HepG2 (cell line): ENCODE measurements around the gene ZFP69B. TPM values are rescaled to one million over a fixed set of nuclear protein-coding genes. Genes with fewer than 3 reads are reported as not detected.
A peak's percentile ranks its signal among the peaks of the same experiment; 100 is the strongest.

Experiments used
- HNF4A ChIP-seq: sonication (generic); formaldehyde crosslinking; IDR thresholded peaks from 2 replicates; pipeline ENCODE4 v1.4.0; 2020; ENCODE audit warnings: missing genetic modification reagents
- KDM4B ChIP-seq: sonication (generic); formaldehyde crosslinking; IDR thresholded peaks from 2 replicates; pipeline ENCODE4 v1.4.0; 2020; ENCODE audit warnings: missing genetic modification reagents
- LCORL ChIP-seq, 2 experiments: fragments of 450-650 bp in 1 of 2; sonication (generic) in 1 of 2; formaldehyde crosslinking in 1 of 2; IDR thresholded peaks; 2 replicates each; pipeline versions ENCODE4 v1.5.0 to v1.6.1; 2017 to 2020; ENCODE audit warnings: antibody characterized with exemption in 1 of 2, missing genetic modification reagents in 1 of 2
- MEIS2 ChIP-seq: sonication (generic); formaldehyde crosslinking; IDR thresholded peaks from 2 replicates; pipeline ENCODE4 v1.9.0; 2021; ENCODE audit warnings: mild to moderate bottlenecking, missing genetic modification reagents
- NFAT5 ChIP-seq: sonication (generic); formaldehyde crosslinking; IDR thresholded peaks from 2 replicates; pipeline ENCODE4 v1.4.0; 2020; ENCODE audit warnings: missing genetic modification reagents
- NR2F1 ChIP-seq, 2 experiments: fragments of 450-650 bp in 1 of 2; formaldehyde crosslinking in 1 of 2; IDR thresholded peaks; 2 replicates each; pipeline versions ENCODE4 v1.5.0 to v1.6.1; 2016 to 2020; ENCODE audit warnings: mild to moderate bottlenecking in 1 of 2, missing compliant biosample characterization in 1 of 2, missing genetic modification reagents in 1 of 2, moderate library complexity in 1 of 2
- PAXIP1 ChIP-seq: sonication (generic); formaldehyde crosslinking; conservative IDR thresholded peaks from 2 replicates; pipeline ENCODE4 v1.4.0; 2020; ENCODE audit warnings: mild to moderate bottlenecking, missing genetic modification reagents, moderate library complexity
- POGZ ChIP-seq: sonication (generic); formaldehyde crosslinking; IDR thresholded peaks from 2 replicates; pipeline ENCODE4 v1.4.0; 2020; ENCODE audit warnings: mild to moderate bottlenecking, missing genetic modification reagents
- TGIF2 ChIP-seq: IDR thresholded peaks from 2 replicates; pipeline ENCODE4 v1.6.1; 2016; ENCODE audit warnings: control low read depth, missing compliant biosample characterization
- TRIM24 ChIP-seq: sonication (generic); formaldehyde crosslinking; IDR thresholded peaks from 2 replicates; pipeline ENCODE4 v1.8.0; 2022; ENCODE audit warnings: mild to moderate bottlenecking, missing genetic modification reagents
- TSC22D2 ChIP-seq: sonication (generic); formaldehyde crosslinking; IDR thresholded peaks from 2 replicates; pipeline ENCODE4 v1.5.1; 2020; ENCODE audit warnings: missing genetic modification reagents, mild to moderate bottlenecking, borderline replicate concordance
- YEATS2 ChIP-seq: sonication (generic); formaldehyde crosslinking; IDR thresholded peaks from 2 replicates; pipeline ENCODE4 v1.4.0; 2020; ENCODE audit warnings: missing genetic modification reagents, borderline replicate concordance
- ZFX ChIP-seq: sonication (generic); formaldehyde crosslinking; IDR thresholded peaks from 2 replicates; pipeline ENCODE4 v1.4.0; 2020; ENCODE audit warnings: mild to moderate bottlenecking, low read depth, missing genetic modification reagents, moderate library complexity
- ZNF350 ChIP-seq: sonication (generic); formaldehyde crosslinking; IDR thresholded peaks from 2 replicates; pipeline ENCODE4 v1.4.0; 2020; ENCODE audit warnings: mild to moderate bottlenecking, low read depth, missing genetic modification reagents, borderline replicate concordance
- ZNF414 ChIP-seq: sonication (generic); formaldehyde crosslinking; IDR thresholded peaks from 2 replicates; pipeline ENCODE4 v1.5.0; 2020; ENCODE audit warnings: missing genetic modification reagents
- ZNF747 ChIP-seq: sonication (generic); formaldehyde crosslinking; IDR thresholded peaks from 2 replicates; pipeline ENCODE4 v1.8.1; 2023; ENCODE audit warnings: missing genetic modification reagents, mild to moderate bottlenecking, borderline replicate concordance
- polyA plus RNA-seq, 8 experiments: library from polyadenylated mRNA; depleted of rRNA in 3 of 8; stranded (reverse) in 7 of 8; unstranded in 1 of 8; fragments of >200 nt; fragmentation: Illumina TruSeq in 4 of 8; extraction: Trizol in 4 of 8; gene quantifications; 2 replicates each; pipeline versions ENCODE4 v1.2.1 to v1.2.3, GENCODE V29; 2011 to 2016; ENCODE audit warnings: low read depth in 4 of 8, missing spikeins in 1 of 8, mixed read lengths in 1 of 8; ENCODE audit not compliant: insufficient read depth in 1 of 8
- total RNA-seq, 5 experiments: library from RNA; depleted of rRNA; stranded (reverse); fragments of >200 nt; fragmentation: Illumina TruSeq; extraction: Trizol; gene quantifications; 2 replicates each; pipeline ENCODE4 v1.2.3, GENCODE V29; 2016; ENCODE audit warnings: low read depth in 1 of 5

ZFP69B gene
- total and polyA plus RNA-seq, 2 of the 13 experiments (the other 11 are each of a cell fraction or from before 2014, with no cell fraction given), result 4.6 to 7.7 TPM

- TF ChIP-seq KDM4B (no peak), YEATS2 (CRISPR knock-in tag) (peak; percentile 67; the same call in 1 of the 2 replicates), TRIM24 (CRISPR knock-in tag) (peak; percentile 78), ZNF747 (CRISPR knock-in tag) (peak; percentile 69; the same call in 1 of the 2 replicates), ZFX (CRISPR knock-in tag) (0 out of 2 replicates have a peak, but pooled peaks have one; percentile 49), ZNF414 (peak; percentile 59; the same call in 1 of the 2 replicates), NFAT5 (CRISPR knock-in tag) (no peak), MEIS2 (CRISPR knock-in tag) (peak; percentile 72), ZNF350 (peak; percentile 73), POGZ (CRISPR knock-in tag) (peak; percentile 87), NR2F1 (CRISPR knock-in tag; IDR thresholded peaks at IDR 0.05) (peak; percentile 61 to 80; a peak in 3 of 4 replicates), TSC22D2 (CRISPR knock-in tag) (0 out of 2 replicates have a peak, but pooled peaks have one; percentile 66), PAXIP1 (CRISPR knock-in tag) (peak; percentile 99), TGIF2 (CRISPR knock-in tag) (peak; percentile 83; the same call in 1 of the 2 replicates), LCORL (IDR thresholded peaks at IDR 0.05) (peak; percentile 91), LCORL (CRISPR knock-in tag; IDR thresholded peaks at IDR 0.05) (peak; percentile 98), HNF4A (CRISPR knock-in tag) (peak; percentile 95)
Observed at GRCh38 chr1:40421431-40422384, 28.6 kb upstream of the ZFP69B start (continued).
